ENCODE measurements around the gene NDUFB2.

NDUFB2 gene

DNA sequence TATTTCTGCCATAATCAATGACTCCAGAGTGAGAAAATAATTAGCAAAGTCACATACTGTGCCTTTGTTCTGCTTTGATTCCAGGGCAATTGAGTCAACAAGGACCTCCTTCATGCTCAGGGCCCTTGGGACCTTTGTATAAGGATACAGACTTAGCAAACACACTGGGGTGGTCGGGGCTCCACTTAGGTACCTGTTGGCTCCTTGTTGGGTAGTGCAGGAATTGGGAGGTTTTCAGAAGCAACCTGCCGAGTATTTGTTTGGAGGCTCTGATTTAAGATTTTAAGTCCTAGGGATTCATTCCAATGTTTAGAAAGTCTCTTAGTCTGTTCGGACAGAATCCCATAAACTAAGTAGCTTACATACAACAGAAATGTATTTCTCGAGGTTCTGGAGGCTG, 20.8 kb upstream of the NDUFB2 start (continued):
- TF ChIP-seq, protein P1, sequence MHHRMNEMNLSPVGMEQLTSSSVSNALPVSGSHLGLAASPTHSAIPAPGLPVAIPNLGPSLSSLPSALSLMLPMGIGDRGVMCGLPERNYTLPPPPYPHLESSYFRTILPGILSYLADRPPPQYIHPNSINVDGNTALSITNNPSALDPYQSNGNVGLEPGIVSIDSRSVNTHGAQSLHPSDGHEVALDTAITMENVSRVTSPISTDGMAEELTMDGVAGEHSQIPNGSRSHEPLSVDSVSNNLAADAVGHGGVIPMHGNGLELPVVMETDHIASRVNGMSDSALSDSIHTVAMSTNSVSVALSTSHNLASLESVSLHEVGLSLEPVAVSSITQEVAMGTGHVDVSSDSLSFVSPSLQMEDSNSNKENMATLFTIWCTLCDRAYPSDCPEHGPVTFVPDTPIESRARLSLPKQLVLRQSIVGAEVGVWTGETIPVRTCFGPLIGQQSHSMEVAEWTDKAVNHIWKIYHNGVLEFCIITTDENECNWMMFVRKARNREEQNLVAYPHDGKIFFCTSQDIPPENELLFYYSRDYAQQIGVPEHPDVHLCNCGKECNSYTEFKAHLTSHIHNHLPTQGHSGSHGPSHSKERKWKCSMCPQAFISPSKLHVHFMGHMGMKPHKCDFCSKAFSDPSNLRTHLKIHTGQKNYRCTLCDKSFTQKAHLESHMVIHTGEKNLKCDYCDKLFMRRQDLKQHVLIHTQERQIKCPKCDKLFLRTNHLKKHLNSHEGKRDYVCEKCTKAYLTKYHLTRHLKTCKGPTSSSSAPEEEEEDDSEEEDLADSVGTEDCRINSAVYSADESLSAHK (tag by site-specific recombination; IDR thresholded peaks at IDR 0.05): no peak
- no peak for TF ChIP-seq ZSCAN16 (tag by site-specific recombination; IDR thresholded peaks at IDR 0.05)
- no peak for TF ChIP-seq ZNF146 (tag by site-specific recombination; IDR thresholded peaks at IDR 0.05)
- no peak for TF ChIP-seq ZNF830 (tag by site-specific recombination; IDR thresholded peaks at IDR 0.05; ENCODE audit: low read depth)
- TF ChIP-seq, protein P2, sequence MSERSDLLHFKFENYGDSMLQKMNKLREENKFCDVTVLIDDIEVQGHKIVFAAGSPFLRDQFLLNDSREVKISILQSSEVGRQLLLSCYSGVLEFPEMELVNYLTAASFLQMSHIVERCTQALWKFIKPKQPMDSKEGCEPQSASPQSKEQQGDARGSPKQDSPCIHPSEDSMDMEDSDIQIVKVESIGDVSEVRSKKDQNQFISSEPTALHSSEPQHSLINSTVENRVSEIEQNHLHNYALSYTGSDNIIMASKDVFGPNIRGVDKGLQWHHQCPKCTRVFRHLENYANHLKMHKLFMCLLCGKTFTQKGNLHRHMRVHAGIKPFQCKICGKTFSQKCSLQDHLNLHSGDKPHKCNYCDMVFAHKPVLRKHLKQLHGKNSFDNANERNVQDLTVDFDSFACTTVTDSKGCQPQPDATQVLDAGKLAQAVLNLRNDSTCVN (tag by site-specific recombination; optimal IDR thresholded peaks at IDR 0.05): no peak
- no peak for TF ChIP-seq ZBTB48 (tag by site-specific recombination; IDR thresholded peaks at IDR 0.05)
- no peak for TF ChIP-seq ZIC2 (tag by site-specific recombination; IDR thresholded peaks at IDR 0.05)
- TF ChIP-seq ZNF621 (tag by site-specific recombination; IDR thresholded peaks at IDR 0.05): no peak

DNA sequence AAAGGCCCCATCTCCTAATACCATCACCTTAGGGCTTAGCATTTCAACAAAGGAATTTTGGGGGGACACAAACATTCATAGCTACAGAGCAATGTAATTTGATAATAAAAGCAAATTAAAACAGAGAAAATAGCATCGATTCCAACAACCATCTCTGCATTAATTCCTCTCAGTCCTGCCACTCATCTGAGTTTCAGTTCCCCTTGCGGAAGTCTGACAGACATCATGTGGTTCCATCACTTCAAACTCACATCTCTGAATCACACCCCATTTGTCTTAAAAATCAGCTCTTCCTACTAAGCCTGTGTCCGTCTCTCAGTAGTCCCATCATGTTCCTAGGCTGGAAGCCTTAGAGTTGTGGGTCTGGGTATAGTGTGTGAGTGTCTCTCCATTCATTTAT, 20.2 kb upstream of the NDUFB2 start:
- ChIA-PET POLR2A (no interaction called here), CTCF (interaction anchor here (1.0 to 1.7 kb wide), 4 partner anchors 16 to 338 kb away, joined by 3 to 6 read pairs (median 5); partner anchors contain the start of gene MRPS33)
- Histone ChIP-seq H3K36me3 (ENCODE audit: control insufficient read depth in 2 of 2, insufficient read depth in 1 of 2, low read length in 2 of 2) (peaks cover 0 to 60% of the 10 kb centered on the region in 2 experiments; a peak in 2 of 3 replicates), H3K4me1 (ENCODE audit: control insufficient read depth, insufficient read depth, low read length) (no peaks in the 10 kb centered on the region), H3K4me3 (ENCODE audit: low read depth, low read length) (no peak overlapping the region), H3K27ac (ENCODE audit: extremely low read depth, low read depth, low read length) (no peak overlapping the region), H3K9me3 (ENCODE audit: control insufficient read depth, insufficient read depth, low read depth, low read length) (no peaks in the 10 kb centered on the region)
- TF ChIP-seq MZF1 (tag by site-specific recombination; IDR thresholded peaks at IDR 0.05; ENCODE audit: borderline replicate concordance): no peak
- no peak for TF ChIP-seq ZNF121 (tag by site-specific recombination; IDR thresholded peaks at IDR 0.05)
- TF ChIP-seq, protein P3, sequence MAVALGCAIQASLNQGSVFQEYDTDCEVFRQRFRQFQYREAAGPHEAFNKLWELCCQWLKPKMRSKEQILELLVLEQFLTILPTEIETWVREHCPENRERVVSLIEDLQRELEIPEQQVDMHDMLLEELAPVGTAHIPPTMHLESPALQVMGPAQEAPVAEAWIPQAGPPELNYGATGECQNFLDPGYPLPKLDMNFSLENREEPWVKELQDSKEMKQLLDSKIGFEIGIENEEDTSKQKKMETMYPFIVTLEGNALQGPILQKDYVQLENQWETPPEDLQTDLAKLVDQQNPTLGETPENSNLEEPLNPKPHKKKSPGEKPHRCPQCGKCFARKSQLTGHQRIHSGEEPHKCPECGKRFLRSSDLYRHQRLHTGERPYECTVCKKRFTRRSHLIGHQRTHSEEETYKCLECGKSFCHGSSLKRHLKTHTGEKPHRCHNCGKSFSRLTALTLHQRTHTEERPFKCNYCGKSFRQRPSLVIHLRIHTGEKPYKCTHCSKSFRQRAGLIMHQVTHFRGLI (tag by site-specific recombination; IDR thresholded peaks at IDR 0.05): no peak
- no peak for TF ChIP-seq ZNF184 (tag by site-specific recombination; IDR thresholded peaks at IDR 0.05)
- TF ChIP-seq ZNF843 (tag by site-specific recombination; IDR thresholded peaks at IDR 0.05): no peak
- no peak for TF ChIP-seq ZBTB48 (tag by site-specific recombination; IDR thresholded peaks at IDR 0.05)
- TF ChIP-seq SCRT2 (tag by site-specific recombination; IDR thresholded peaks at IDR 0.05): no peak
- no peak for TF ChIP-seq ZEB2 (tag by site-specific recombination; IDR thresholded peaks at IDR 0.05)
- TF ChIP-seq, protein P4, sequence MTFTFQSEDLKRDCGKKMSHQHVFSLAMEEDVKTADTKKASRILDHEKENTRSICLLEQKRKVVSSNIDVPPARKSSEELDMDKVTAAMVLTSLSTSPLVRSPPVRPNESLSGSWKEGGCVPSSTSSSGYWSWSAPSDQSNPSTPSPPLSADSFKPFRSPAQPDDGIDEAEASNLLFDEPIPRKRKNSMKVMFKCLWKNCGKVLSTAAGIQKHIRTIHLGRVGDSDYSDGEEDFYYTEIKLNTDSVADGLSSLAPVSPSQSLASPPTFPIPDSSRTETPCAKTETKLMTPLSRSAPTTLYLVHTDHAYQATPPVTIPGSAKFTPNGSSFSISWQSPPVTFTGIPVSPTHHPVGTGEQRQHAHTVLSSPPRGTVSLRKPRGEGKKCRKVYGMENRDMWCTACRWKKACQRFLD (tag by site-specific recombination; IDR thresholded peaks at IDR 0.05): no peak
- TF ChIP-seq ZNF707 (tag by site-specific recombination; IDR thresholded peaks at IDR 0.05): no peak
- TF ChIP-seq, protein P5, sequence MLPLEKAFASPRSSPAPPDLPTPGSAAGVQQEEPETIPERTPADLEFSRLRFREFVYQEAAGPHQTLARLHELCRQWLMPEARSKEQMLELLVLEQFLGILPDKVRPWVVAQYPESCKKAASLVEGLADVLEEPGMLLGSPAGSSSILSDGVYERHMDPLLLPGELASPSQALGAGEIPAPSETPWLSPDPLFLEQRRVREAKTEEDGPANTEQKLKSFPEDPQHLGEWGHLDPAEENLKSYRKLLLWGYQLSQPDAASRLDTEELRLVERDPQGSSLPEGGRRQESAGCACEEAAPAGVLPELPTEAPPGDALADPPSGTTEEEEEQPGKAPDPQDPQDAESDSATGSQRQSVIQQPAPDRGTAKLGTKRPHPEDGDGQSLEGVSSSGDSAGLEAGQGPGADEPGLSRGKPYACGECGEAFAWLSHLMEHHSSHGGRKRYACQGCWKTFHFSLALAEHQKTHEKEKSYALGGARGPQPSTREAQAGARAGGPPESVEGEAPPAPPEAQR (tag by site-specific recombination; IDR thresholded peaks at IDR 0.05): no peak
- no peak for TF ChIP-seq REPIN1 (tag by site-specific recombination; IDR thresholded peaks at IDR 0.05; ENCODE audit: low read depth)
- TF ChIP-seq ZNF10 (tag by site-specific recombination; IDR thresholded peaks at IDR 0.05): no peak
- TF ChIP-seq EGR2 (tag by site-specific recombination; IDR thresholded peaks at IDR 0.05; ENCODE audit: low read depth): no peak
- TF ChIP-seq, protein P6, sequence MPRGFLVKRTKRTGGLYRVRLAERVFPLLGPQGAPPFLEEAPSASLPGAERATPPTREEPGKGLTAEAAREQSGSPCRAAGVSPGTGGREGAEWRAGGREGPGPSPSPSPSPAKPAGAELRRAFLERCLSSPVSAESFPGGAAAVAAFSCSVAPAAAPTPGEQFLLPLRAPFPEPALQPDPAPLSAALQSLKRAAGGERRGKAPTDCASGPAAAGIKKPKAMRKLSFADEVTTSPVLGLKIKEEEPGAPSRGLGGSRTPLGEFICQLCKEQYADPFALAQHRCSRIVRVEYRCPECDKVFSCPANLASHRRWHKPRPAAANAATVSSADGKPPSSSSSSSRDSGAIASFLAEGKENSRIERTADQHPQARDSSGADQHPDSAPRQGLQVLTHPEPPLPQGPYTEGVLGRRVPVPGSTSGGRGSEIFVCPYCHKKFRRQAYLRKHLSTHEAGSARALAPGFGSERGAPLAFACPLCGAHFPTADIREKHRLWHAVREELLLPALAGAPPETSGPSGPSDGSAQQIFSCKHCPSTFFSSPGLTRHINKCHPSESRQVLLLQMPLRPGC (tag by site-specific recombination; IDR thresholded peaks at IDR 0.05): no peak
- no peak for TF ChIP-seq MYNN (tag by site-specific recombination; IDR thresholded peaks at IDR 0.05; ENCODE audit: borderline replicate concordance)
